Fibroblast of skin of left biceps (primary cell): ENCODE data around the gene GPN3.
"Not testable (repeated sequence)": the region's sequence is repeated elsewhere in the genome, so short reads cannot be mapped to it uniquely, and the experiment has no call there.

ENCODE experiments used
- DNase-seq, 2 experiments: peaks; one replicate each; pipeline ENCODE4 v3.0.0-alpha.2; 2013; ENCODE audit warnings: low read depth in 2 of 2

Gene GPN3

GRCh38 chr12:110468214-110469048, at the start of gene GPN3, which contains the start of gene FAM216A:
GPN3 (minus strand) TSS chr12:110468257; CDS start chr12:110468203, 54 bp downstream.
FAM216A (plus strand) TSS chr12:110468845; CDS start chr12:110468876, 31 bp downstream.
- peak; percentile 96 to 97 for DNase-seq

- DNase-seq, result no peak
Measured at GRCh38 chr12:110516995-110517394, 48.9 kb upstream of the GPN3 start.

GRCh38 chr12:110514363-110514762, 46.3 kb upstream of the GPN3 start:
- no peak for DNase-seq

GRCh38 chr12:110513842-110514241, 45.8 kb upstream of the GPN3 start:
- DNase-seq, result no peak

GRCh38 chr12:110508071-110508586, 40.1 kb upstream of the GPN3 start:
- no peak for DNase-seq

GRCh38 chr12:110505332-110505731, 37.3 kb upstream of the GPN3 start:
- no peak for DNase-seq

GRCh38 chr12:110503432-110503831, 35.4 kb upstream of the GPN3 start:
- no peak for DNase-seq

- DNase-seq, result peak; percentile 93 to 95
Measured at GRCh38 chr12:110501752-110502738, 34.0 kb upstream of the GPN3 start, which contains the start of the genes RAD9B and VPS29. RAD9B (plus strand) TSS chr12:110502331; CDS start chr12:110502338, 7 bp downstream. VPS29 (minus strand) TSS chr12:110502111; CDS start chr12:110502051, 60 bp downstream.

- DNase-seq, result no peak
Measured at GRCh38 chr12:110501399-110501751, 33.3 kb upstream of the GPN3 start.

GRCh38 chr12:110498984-110499706, 31.1 kb upstream of the GPN3 start:
- no peak for DNase-seq

GRCh38 chr12:110475426-110475825, 7.4 kb upstream of the GPN3 start:
- no peak for DNase-seq

GRCh38 chr12:110467847-110468213, 227 bp downstream of the GPN3 start:
- DNase-seq, result no peak

GRCh38 chr12:110466791-110467190, 1.3 kb downstream of the GPN3 start:
- no peak for DNase-seq

GRCh38 chr12:110465765-110466164, 2.3 kb downstream of the GPN3 start:
- not testable (repeated sequence) for DNase-seq

GRCh38 chr12:110465024-110465423, 3.0 kb downstream of the GPN3 start:
- DNase-seq, result no peak

- DNase-seq, result not testable (repeated sequence)
Measured at GRCh38 chr12:110461189-110461588, 6.9 kb downstream of the GPN3 start.

- DNase-seq, result no peak
Measured at GRCh38 chr12:110458756-110459155, 9.3 kb downstream of the GPN3 start.

GRCh38 chr12:110453569-110454296, 14.3 kb downstream of the GPN3 start:
- DNase-seq, result no peak

- no peak for DNase-seq
Measured at GRCh38 chr12:110451263-110451662, 16.8 kb downstream of the GPN3 start.

- DNase-seq, result peak; percentile 80 to 82
Measured at GRCh38 chr12:110449799-110450497, 18.1 kb downstream of the GPN3 start, which contains the start of gene ARPC3. ARPC3 (minus strand) TSS chr12:110450337; CDS start chr12:110450260, 77 bp downstream.
